Muscle layer of colon (tissue), 2 donors: Measurements from ENCODE around the gene TRIP13.
"Not testable (repeated sequence)": the region's sequence is repeated elsewhere in the genome, so short reads cannot be mapped to it uniquely, and the experiment has no call there.

Experiments
- H3K27ac ChIP-seq: one replicate; pipeline ENCODE4 v1.7.0; 2013; ENCODE audit warnings: low read depth, mild to moderate bottlenecking, low read length, moderate library complexity
- H3K27me3 ChIP-seq, 2 donors: one replicate each; pipeline ENCODE4 v1.7.0; 2013; ENCODE audit warnings: low read length in 2 of 2, mild to moderate bottlenecking in 2 of 2; ENCODE audit not compliant: insufficient read depth in 2 of 2, control insufficient read depth in 1 of 2
- H3K36me3 ChIP-seq: one replicate; pipeline ENCODE4 v1.7.0; 2013; ENCODE audit warnings: mild to moderate bottlenecking, low read length; ENCODE audit not compliant: insufficient read depth
- H3K4me1 ChIP-seq: one replicate; pipeline ENCODE4 v1.7.0; 2013; ENCODE audit warnings: mild to moderate bottlenecking, low read length; ENCODE audit not compliant: insufficient read depth
- H3K4me3 ChIP-seq, 2 donors: one replicate each; pipeline ENCODE4 v1.7.0; 2013; ENCODE audit warnings: low read length in 2 of 2, low read depth in 1 of 2, mild to moderate bottlenecking in 1 of 2, moderate library complexity in 1 of 2
- H3K9ac ChIP-seq: one replicate; pipeline ENCODE4 v1.7.0; 2013; ENCODE audit warnings: low read length
- H3K9me3 ChIP-seq: one replicate; pipeline ENCODE4 v1.7.0; 2013; ENCODE audit warnings: mild to moderate bottlenecking, low read length
- donor health status: abdominal sarcoma.
- donor health status: Adenocarcinoma of cecum.

Gene TRIP13

DNA sequence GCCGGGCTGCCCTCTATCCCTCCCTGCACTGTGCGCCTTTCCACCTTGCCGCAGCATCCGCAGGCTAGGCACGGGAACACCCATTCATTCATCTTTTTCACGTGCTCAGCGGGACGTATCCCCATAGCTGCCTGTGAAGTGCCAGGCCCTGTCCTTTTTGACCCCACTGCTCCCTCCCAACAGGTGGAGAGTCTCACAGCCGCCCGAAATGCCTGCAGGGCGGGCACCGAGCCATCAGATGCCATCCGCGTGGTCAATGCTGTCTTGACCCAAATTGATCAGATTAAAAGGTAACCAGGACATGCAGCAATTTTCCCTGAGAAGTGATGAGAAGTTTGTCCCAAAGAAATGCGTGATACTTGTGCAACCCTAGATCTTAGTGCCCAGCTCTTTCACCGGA lies 15.5 kb downstream of the TRIP13 start:
- Histone ChIP-seq H3K4me3 (no peak overlapping the region), H3K27ac (no peak overlapping the region), H3K9ac (no peak overlapping the region), H3K9me3 (no peaks in the 10 kb centered on the region), H3K4me1 (no peaks in the 10 kb centered on the region), H3K27me3 (no peaks in the 10 kb centered on the region), H3K36me3 (no peaks in the 10 kb centered on the region)

GRCh38 chr5:909086-909485 lies 16.4 kb downstream of the TRIP13 start:
- Histone ChIP-seq H3K36me3 (no peaks in the 10 kb centered on the region), H3K9me3 (no peaks in the 10 kb centered on the region), H3K4me1 (no peaks in the 10 kb centered on the region), H3K27me3 (no peaks in the 10 kb centered on the region), H3K4me3 (no peak overlapping the region), H3K9ac (no peak overlapping the region), H3K27ac (no peak overlapping the region)

DNA sequence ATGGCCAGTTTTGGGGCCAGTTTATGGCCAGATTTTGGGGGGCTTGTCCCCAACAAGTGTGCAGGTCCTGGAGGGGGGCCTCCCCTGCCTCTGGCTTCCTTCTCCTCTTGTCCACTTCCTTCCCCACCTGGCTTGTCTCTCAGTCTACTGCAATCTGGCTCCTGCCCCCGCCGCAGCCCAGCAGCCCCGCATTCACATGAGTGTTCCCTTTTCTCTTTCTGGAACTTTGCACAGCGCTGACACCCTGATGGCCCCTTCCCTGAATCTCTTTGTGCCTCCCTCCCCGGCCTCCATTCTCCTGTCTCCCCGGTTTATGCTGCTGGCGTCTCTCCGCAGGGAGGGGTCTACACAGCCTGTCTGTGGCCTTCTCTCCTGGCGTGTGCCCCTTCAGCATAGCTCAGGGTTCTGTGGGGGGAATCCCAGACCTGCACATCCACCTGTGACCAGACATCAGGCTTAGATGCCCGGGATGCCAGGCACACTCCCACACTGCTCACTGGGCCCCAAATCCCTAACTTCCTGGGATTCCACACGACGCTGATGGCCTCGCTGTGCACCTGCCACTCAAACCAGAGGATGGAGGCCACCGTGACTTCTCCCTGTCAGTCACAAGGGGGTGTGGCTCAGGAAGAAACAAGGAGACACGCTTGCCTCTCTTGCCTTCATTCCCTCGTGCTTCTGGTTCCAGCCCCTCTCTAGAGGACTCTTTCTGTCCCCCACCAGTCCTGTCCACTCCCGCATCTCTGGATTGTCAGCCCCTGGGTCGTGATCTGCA lies 17.5 kb downstream of the TRIP13 start:
- no peaks in the 10 kb centered on the region for H3K27me3 ChIP-seq
- no peak overlapping the region for H3K9ac ChIP-seq
- no peaks in the 10 kb centered on the region for H3K9me3 ChIP-seq
- H3K27ac ChIP-seq, result no peak overlapping the region
- no peaks in the 10 kb centered on the region for H3K36me3 ChIP-seq
- no peaks in the 10 kb centered on the region for H3K4me1 ChIP-seq
- no peak overlapping the region for H3K4me3 ChIP-seq

GRCh38 chr5:910769-911160 lies 18.1 kb downstream of the TRIP13 start:
- Histone ChIP-seq H3K4me3 (no peak overlapping the region), H3K4me1 (no peaks in the 10 kb centered on the region), H3K27me3 (no peaks in the 10 kb centered on the region), H3K27ac (no peak overlapping the region), H3K36me3 (no peaks in the 10 kb centered on the region), H3K9me3 (no peaks in the 10 kb centered on the region), H3K9ac (no peak overlapping the region)

DNA sequence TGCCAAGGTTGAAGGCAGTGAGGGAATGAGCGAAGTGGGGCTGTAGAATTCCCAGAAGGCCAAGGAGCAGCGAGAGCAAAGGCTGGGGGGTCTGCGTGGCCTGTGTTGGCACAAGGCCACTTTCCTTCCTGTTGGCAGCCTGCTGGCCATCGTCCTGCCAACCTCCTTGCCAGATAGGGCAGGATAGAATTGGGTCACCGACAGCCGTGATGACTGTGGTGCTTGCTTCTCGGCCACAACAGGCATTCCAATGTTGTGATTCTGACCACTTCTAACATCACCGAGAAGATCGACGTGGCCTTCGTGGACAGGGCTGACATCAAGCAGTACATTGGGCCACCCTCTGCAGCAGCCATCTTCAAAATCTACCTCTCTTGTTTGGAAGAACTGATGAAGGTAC lies 18.9 kb downstream of the TRIP13 start:
- Histone ChIP-seq H3K36me3 (no peaks in the 10 kb centered on the region), H3K9ac (no peak overlapping the region), H3K27ac (no peak overlapping the region), H3K4me1 (no peaks in the 10 kb centered on the region), H3K9me3 (no peaks in the 10 kb centered on the region), H3K4me3 (no peak overlapping the region), H3K27me3 (no peaks in the 10 kb centered on the region)

DNA sequence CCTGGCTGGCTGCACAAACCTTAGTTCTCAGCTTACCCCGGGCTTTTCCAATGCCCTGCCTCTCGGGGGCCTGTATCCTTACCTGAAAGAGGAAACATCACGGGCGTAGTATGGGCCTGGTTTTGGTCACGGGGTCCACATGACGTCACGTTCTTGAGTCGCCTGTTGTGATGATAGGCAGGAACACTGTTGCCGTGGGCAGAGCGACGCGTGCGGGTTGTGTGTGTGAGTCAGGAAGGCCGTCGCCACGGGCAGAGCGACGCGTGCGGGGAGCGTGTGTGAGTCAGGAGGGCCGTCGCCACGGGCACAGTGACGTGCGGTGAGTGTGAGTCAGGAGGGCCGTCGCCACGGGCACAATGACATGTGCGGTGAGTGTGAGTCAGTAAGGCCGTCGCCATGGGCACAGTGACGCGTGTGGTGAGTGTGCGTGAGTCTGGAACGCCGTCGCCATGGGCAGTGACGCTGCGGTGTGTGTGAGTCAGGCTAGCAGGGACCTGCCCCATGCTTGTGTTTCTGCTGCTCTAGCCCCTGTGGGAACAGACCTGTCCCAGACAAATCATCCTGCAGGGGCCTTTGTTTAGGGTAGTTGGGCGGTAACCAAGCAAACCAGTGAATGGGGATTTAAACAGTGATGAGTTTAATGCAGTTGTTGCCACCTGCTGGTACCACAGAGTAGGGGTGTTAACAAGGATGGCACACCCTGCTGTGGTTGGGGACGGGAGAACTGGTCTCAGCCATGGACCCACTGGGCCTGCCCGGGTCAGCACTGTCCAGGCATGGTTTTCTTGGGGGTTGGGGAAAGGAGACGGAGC lies 19.8 kb downstream of the TRIP13 start:
- Histone ChIP-seq H3K36me3 (no peaks in the 10 kb centered on the region), H3K27me3 (no peaks in the 10 kb centered on the region), H3K4me3 (no peak overlapping the region), H3K9me3 (no peaks in the 10 kb centered on the region), H3K27ac (no peak overlapping the region), H3K9ac (no peak overlapping the region), H3K4me1 (no peaks in the 10 kb centered on the region)

- Histone ChIP-seq H3K27me3 (no peaks in the 10 kb centered on the region), H3K9ac (no peak overlapping the region), H3K36me3 (no peaks in the 10 kb centered on the region), H3K4me3 (no peak overlapping the region), H3K4me1 (no peaks in the 10 kb centered on the region), H3K27ac (no peak overlapping the region), H3K9me3 (no peaks in the 10 kb centered on the region)
Measured at GRCh38 chr5:914174-914573, 21.5 kb downstream of the TRIP13 start.

DNA sequence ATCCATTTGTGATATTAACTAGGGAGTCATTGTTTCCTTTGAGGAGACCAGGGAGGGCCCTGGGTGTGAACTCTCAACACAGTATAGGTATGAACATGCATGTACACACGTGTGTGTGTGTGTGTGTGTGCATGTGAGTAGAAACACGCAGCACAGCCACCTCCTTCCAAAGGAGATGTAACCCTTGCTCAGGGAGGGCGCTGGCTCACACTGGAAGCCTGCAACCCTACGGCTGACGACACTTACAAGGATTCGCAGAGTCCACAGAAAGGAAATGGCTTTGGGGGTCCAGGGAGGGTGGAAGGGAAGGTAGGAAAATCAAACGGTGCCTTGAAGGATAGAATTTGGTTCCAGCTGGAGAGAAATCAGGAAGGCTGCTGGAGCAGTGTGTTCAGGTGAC lies 21.9 kb downstream of the TRIP13 start:
- Histone ChIP-seq H3K9me3 (no peaks in the 10 kb centered on the region), H3K27ac (no peak overlapping the region), H3K27me3 (no peaks in the 10 kb centered on the region), H3K9ac (no peak overlapping the region), H3K36me3 (no peaks in the 10 kb centered on the region), H3K4me1 (no peaks in the 10 kb centered on the region), H3K4me3 (no peak overlapping the region)

DNA sequence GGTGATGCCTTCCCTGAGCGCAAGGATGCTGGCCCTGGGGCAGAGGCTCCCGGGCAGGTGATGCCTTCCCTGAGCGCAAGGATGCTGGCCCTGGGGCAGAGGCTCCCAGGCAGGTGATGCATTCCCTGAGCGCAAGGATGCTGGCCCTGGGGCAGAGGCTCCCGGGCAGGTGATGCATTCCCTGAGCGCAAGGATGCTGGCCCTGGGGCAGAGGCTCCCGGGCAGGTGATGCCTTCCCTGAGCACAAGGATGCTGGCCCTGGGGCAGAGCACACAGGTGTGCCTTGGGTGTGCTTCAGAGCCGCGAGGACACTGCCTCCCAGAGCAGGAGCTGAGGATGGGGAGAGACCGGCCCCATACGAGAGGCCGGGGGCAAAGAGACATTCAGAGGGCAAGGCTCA lies 22.7 kb downstream of the TRIP13 start:
- not testable (repeated sequence) for H3K9ac ChIP-seq, H3K36me3 ChIP-seq, H3K27me3 ChIP-seq, H3K4me1 ChIP-seq, H3K27ac ChIP-seq, H3K4me3 ChIP-seq, H3K9me3 ChIP-seq

DNA sequence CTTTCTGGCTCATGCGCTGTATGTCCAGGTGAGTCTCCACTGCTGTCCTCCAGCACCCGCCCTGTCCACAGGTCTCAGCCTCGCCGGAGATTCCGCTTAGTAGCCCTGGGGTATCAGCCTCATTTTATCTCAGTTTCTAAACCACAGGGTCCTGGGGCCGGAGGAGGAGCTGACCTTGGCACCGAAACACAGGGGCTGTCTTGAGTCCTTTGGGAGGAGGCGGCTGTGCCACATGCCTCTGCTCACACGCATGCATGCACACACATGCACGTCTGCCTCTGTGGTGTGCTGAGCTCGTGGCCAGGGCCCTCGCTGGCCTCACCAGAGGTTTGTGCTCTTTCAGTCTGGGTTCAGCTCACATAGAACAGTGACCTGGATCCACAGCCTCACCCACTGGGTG lies 23.3 kb downstream of the TRIP13 start:
- H3K9me3 ChIP-seq, result no peaks in the 10 kb centered on the region

GRCh38 chr5:916441-917293 lies 24.0 kb downstream of the TRIP13 start:
- no peaks in the 10 kb centered on the region for H3K4me1 ChIP-seq
- no peak overlapping the region for H3K27ac ChIP-seq
- no peaks in the 10 kb centered on the region for H3K9me3 ChIP-seq
- H3K4me3 ChIP-seq, result no peak overlapping the region
- H3K27me3 ChIP-seq, result no peaks in the 10 kb centered on the region
- H3K36me3 ChIP-seq, result no peaks in the 10 kb centered on the region
- no peak overlapping the region for H3K9ac ChIP-seq

More for the DNA sequence above, 23.3 kb downstream of the TRIP13 start:
- Histone ChIP-seq H3K4me3 (no peak overlapping the region), H3K4me1 (no peaks in the 10 kb centered on the region), H3K27me3 (no peaks in the 10 kb centered on the region), H3K36me3 (no peaks in the 10 kb centered on the region), H3K27ac (no peak overlapping the region), H3K9ac (no peak overlapping the region)
